Neuronal stem cell (in vitro differentiated cells): ENCODE results near the gene NOS1AP.
A peak's percentile ranks its signal among the peaks of the same experiment; 100 is the strongest.

ENCODE experiments used
- DNase-seq: peaks from one replicate; pipeline ENCODE4 v3.0.0-alpha.2; 2013; ENCODE audit warnings: low spot score
- H2AFZ ChIP-seq: one replicate; pipeline ENCODE4 v1.6.1; 2013; ENCODE audit warnings: mild to moderate bottlenecking, low read length, inconsistent platforms
- H2AK5ac ChIP-seq: 2 replicates; pipeline ENCODE4 v1.6.1; 2013; ENCODE audit warnings: low read depth, mild to moderate bottlenecking, inconsistent platforms, low read length, moderate library complexity, mixed read lengths
- H2BK120ac ChIP-seq: 2 replicates; pipeline ENCODE4 v1.6.1; 2013; ENCODE audit warnings: low read depth, mild to moderate bottlenecking, inconsistent platforms, low read length, moderate library complexity, mixed read lengths
- H2BK12ac ChIP-seq: one replicate; pipeline ENCODE4 v1.6.1; 2013; ENCODE audit warnings: low read length, inconsistent platforms
- H2BK15ac ChIP-seq: 2 replicates; pipeline ENCODE4 v1.6.1; 2013; ENCODE audit warnings: mild to moderate bottlenecking, low read length, inconsistent platforms, mixed read lengths
- H2BK5ac ChIP-seq: one replicate; pipeline ENCODE4 v1.6.1; 2013; ENCODE audit warnings: inconsistent platforms, mild to moderate bottlenecking, low read length, moderate library complexity
- H3K14ac ChIP-seq: one replicate; pipeline ENCODE4 v1.6.1; 2013; ENCODE audit warnings: low read length, inconsistent platforms
- H3K18ac ChIP-seq: 2 replicates; pipeline ENCODE4 v1.6.1; 2013; ENCODE audit warnings: low read length, inconsistent platforms
- H3K23ac ChIP-seq: 2 replicates; pipeline ENCODE4 v1.6.1; 2013; ENCODE audit warnings: low read depth, mild to moderate bottlenecking, mixed read lengths, low read length, inconsistent platforms; ENCODE audit not compliant: poor library complexity
- H3K27ac ChIP-seq: replicated peaks from 3 replicates; pipeline ENCODE4 v1.5.1; 2013; ENCODE audit warnings: low read length, inconsistent platforms
- H3K27me3 ChIP-seq, 3 experiments: 2 replicates each; pipeline ENCODE4 v1.6.1; 2013; ENCODE audit warnings: low read length in 3 of 3, mild to moderate bottlenecking in 2 of 3, inconsistent platforms in 1 of 3, low read depth in 1 of 3, mixed read lengths in 1 of 3, moderate library complexity in 1 of 3; ENCODE audit not compliant: control insufficient read depth in 3 of 3, insufficient read depth in 3 of 3
- H3K36me3 ChIP-seq, 2 donors: replicated peaks in 1 of 2; 2 replicates each; pipeline ENCODE4 v1.6.1; 2013; ENCODE audit warnings: low read length in 2 of 2; ENCODE audit not compliant: control insufficient read depth in 2 of 2, insufficient read depth in 2 of 2
- H3K4ac ChIP-seq: 2 replicates; pipeline ENCODE4 v1.6.1; 2013; ENCODE audit warnings: inconsistent platforms, mild to moderate bottlenecking, low read length, moderate library complexity
- H3K4me1 ChIP-seq, 2 donors: 1 replicate in 1 of 2; 2 replicates in 1 of 2; pipeline ENCODE4 v1.6.1; 2013; ENCODE audit warnings: low read length in 2 of 2, low read depth in 1 of 2; ENCODE audit not compliant: control insufficient read depth in 2 of 2, insufficient read depth in 1 of 2
- H3K4me2 ChIP-seq: one replicate; pipeline ENCODE4 v1.6.1; 2013; ENCODE audit warnings: mild to moderate bottlenecking, low read length, inconsistent platforms; ENCODE audit not compliant: insufficient read depth, poor library complexity, severe bottlenecking
- H3K4me3 ChIP-seq, 2 donors: 2 replicates each; pipeline ENCODE4 v1.5.1; 2013; ENCODE audit warnings: low read length in 2 of 2, mild to moderate bottlenecking in 2 of 2, inconsistent platforms in 1 of 2, moderate library complexity in 1 of 2
- H3K79me1 ChIP-seq: one replicate; pipeline ENCODE4 v1.6.1; 2013; ENCODE audit warnings: low read depth, mild to moderate bottlenecking, inconsistent platforms, low read length, moderate library complexity
- H3K9ac ChIP-seq: one replicate; pipeline ENCODE4 v1.6.1; 2013; ENCODE audit warnings: mild to moderate bottlenecking, low read depth, low read length, inconsistent platforms; ENCODE audit not compliant: poor library complexity
- H3K9me3 ChIP-seq, 2 donors: replicated peaks in 1 of 2; 2 replicates each; pipeline versions ENCODE3 to v1.6.1; 2013; ENCODE audit warnings: low read length in 2 of 2, mild to moderate bottlenecking in 2 of 2, inconsistent platforms in 1 of 2, low read depth in 1 of 2, mixed read lengths in 1 of 2, moderate library complexity in 1 of 2; ENCODE audit not compliant: control insufficient read depth in 2 of 2, insufficient read depth in 1 of 2
- H4K8ac ChIP-seq: one replicate; pipeline ENCODE4 v1.6.1; 2013; ENCODE audit warnings: low read depth, mild to moderate bottlenecking, inconsistent platforms, low read length, moderate library complexity
- H4K91ac ChIP-seq: one replicate; pipeline ENCODE4 v1.6.1; 2013; ENCODE audit warnings: low read length, low read depth, mild to moderate bottlenecking, inconsistent platforms; ENCODE audit not compliant: poor library complexity
- WGBS, 2 donors: extraction: QIAGEN DNeasy Blood & Tissue Kit; methylation state at CpG; one replicate each; pipeline ENCODE4 v1.1.7; 2013; ENCODE audit warnings: missing lambda C conversion rate in 2 of 2, mixed read lengths in 1 of 2; ENCODE audit not compliant: insufficient read length in 2 of 2, insufficient replicate concordance in 1 of 2; ENCODE audit errors: extremely low coverage in 2 of 2; 5-methylcytosine and 5-hydroxymethylcytosine counted together

Gene NOS1AP

GRCh38 chr1:162385702-162386101 lies 316.2 kb downstream of the NOS1AP start:
- H3K4me2 ChIP-seq = no peak overlapping the region
- H4K91ac ChIP-seq = no peak overlapping the region
- no peak overlapping the region for H4K8ac ChIP-seq
- H3K36me3 ChIP-seq = peaks cover 3 to 39% of the 10 kb centered on the region in 2 donors
- no peak overlapping the region for H2BK15ac ChIP-seq
- H3K9me3 ChIP-seq = no peaks in the 10 kb centered on the region
- no peak overlapping the region for H3K4me3 ChIP-seq
- peak overlapping the region; percentile 62 for H3K18ac ChIP-seq
- H3K14ac ChIP-seq = peak overlapping the region; percentile 25
- H3K27me3 ChIP-seq = no peaks in the 10 kb centered on the region
- H2AFZ ChIP-seq = no peak overlapping the region
- no peak for DNase-seq
- peaks cover 36 to 46% of the 10 kb centered on the region in 2 donors for H3K4me1 ChIP-seq
- H2BK5ac ChIP-seq = peak overlapping the region; percentile 17
- H2BK120ac ChIP-seq = no peak overlapping the region
- peak overlapping the region; percentile 40 for H2AK5ac ChIP-seq
- no peak overlapping the region for H3K9ac ChIP-seq
- no CpG with 5 or more reads among the region's 3 CpGs for WGBS, 2 donors
- H3K23ac ChIP-seq = no peak overlapping the region
- no peak overlapping the region for H3K27ac ChIP-seq
- no peak overlapping the region for H2BK12ac ChIP-seq
- no peak overlapping the region for H3K4ac ChIP-seq
- H3K79me1 ChIP-seq = no peaks in the 10 kb centered on the region

GRCh38 chr1:162386292-162387225 lies 317.1 kb downstream of the NOS1AP start:
- H3K79me1 ChIP-seq = no peaks in the 10 kb centered on the region
- no peaks in the 10 kb centered on the region for H3K27me3 ChIP-seq
- no peak overlapping the region for H3K9ac ChIP-seq
- no peak overlapping the region for H2BK12ac ChIP-seq
- no peak overlapping the region for H3K23ac ChIP-seq
- peak overlapping the region; percentile 39 for H3K18ac ChIP-seq
- no peak overlapping the region for H3K27ac ChIP-seq
- H3K4ac ChIP-seq = no peak overlapping the region
- peak overlapping the region; percentile 17 for H2BK5ac ChIP-seq
- H3K4me2 ChIP-seq = no peak overlapping the region
- H3K4me3 ChIP-seq = no peak overlapping the region
- WGBS, 2 donors = no CpG with 5 or more reads among the region's 8 CpGs
- no peak overlapping the region for H2BK15ac ChIP-seq
- no peaks in the 10 kb centered on the region for H3K9me3 ChIP-seq
- H3K4me1 ChIP-seq = peaks cover 36 to 46% of the 10 kb centered on the region in 2 donors
- DNase-seq = no peak
- H2AFZ ChIP-seq = no peak overlapping the region
- H3K14ac ChIP-seq = peak overlapping the region; percentile 25
- peaks cover 3 to 39% of the 10 kb centered on the region in 2 donors for H3K36me3 ChIP-seq
- H4K8ac ChIP-seq = no peak overlapping the region
- peak overlapping the region; percentile 22 for H2AK5ac ChIP-seq
- no peak overlapping the region for H2BK120ac ChIP-seq
- H4K91ac ChIP-seq = no peak overlapping the region

GRCh38 chr1:162387226-162388082 lies 318.0 kb downstream of the NOS1AP start:
- no CpG with 5 or more reads among the region's 20 CpGs for WGBS, 2 donors
- Histone ChIP-seq H3K9me3 (no peaks in the 10 kb centered on the region), H2AFZ (no peak overlapping the region), H3K36me3 (peaks cover 0 to 33% of the 10 kb centered on the region in 2 donors), H2BK120ac (no peak overlapping the region), H3K79me1 (no peaks in the 10 kb centered on the region), H3K4me3 (no peak overlapping the region), H3K4me1 (peaks cover 38 to 49% of the 10 kb centered on the region in 2 donors), H4K91ac (no peak overlapping the region), H3K27me3 (no peaks in the 10 kb centered on the region), H2BK12ac (no peak overlapping the region), H3K14ac (no peak overlapping the region), H3K27ac (peak overlapping the region; percentile 1), H3K9ac (no peak overlapping the region), H3K4ac (no peak overlapping the region), H2AK5ac (no peak overlapping the region), H4K8ac (no peak overlapping the region), H3K4me2 (no peak overlapping the region), H3K18ac (peak overlapping the region; percentile 9), H2BK5ac (no peak overlapping the region), H2BK15ac (no peak overlapping the region), H3K23ac (no peak overlapping the region)
- DNase-seq = no peak
